Endothelial cell of umbilical vein (primary cell): ENCODE measurements around the gene DISP3. TPM values are rescaled to one million over a fixed set of nuclear protein-coding genes. Genes with fewer than 3 reads are reported as not detected.

Source experiments
- BruUV-seq: library from RNA; stranded (reverse); fragments of 400-500 nt; replicated peaks from 2 replicates; lab custom pipeline; 2021; lab: Mats Ljungman, UMichigan
- CTCF ChIA-PET: fragments of 300-600, 350-600 bp; sonication (Branson Sonifier 250); formaldehyde crosslinking; loops from one replicate; lab custom pipeline; 2021; ENCODE audit warnings: antibody characterized with exemption, inconsistent platforms; lab: Charles Lee
- POLR2A ChIA-PET: fragments of 300-600, 350-600 bp; sonication (Branson Sonifier 250); formaldehyde crosslinking; loops from one replicate; lab custom pipeline; 2021; ENCODE audit warnings: antibody characterized with exemption, inconsistent platforms; lab: Charles Lee
- DNase-seq: peaks from one replicate; pipeline ENCODE4 v3.0.0-alpha.2; 2011; ENCODE audit warnings: low read depth, low spot score
- FAIRE-seq: peaks from 2 replicates; lab custom pipeline; 2011; peaks lifted over from hg19 to GRCh38; lab: Jason Lieb, UNC
- H2AFZ ChIP-seq: 2 replicates; pipeline ENCODE4 v1.6.0; 2012; ENCODE audit warnings: low read depth, low read length, control low read depth, inconsistent platforms
- H3K27ac ChIP-seq: 2 replicates; pipeline ENCODE4 v1.5.1; 2011; ENCODE audit warnings: low read depth, mild to moderate bottlenecking, control low read depth, low read length, moderate library complexity; ENCODE audit not compliant: insufficient read depth
- H3K27me3 ChIP-seq, 2 experiments: 2 replicates each; pipeline versions ENCODE4 v1.6.0 to v1.6.1; 2011; ENCODE audit warnings: low read length in 2 of 2, mixed read lengths in 1 of 2; ENCODE audit not compliant: control insufficient read depth in 2 of 2, insufficient read depth in 2 of 2
- H3K36me3 ChIP-seq, 2 experiments: 2 replicates in 1 of 2; 3 replicates in 1 of 2; pipeline ENCODE4 v1.5.1; 2011; ENCODE audit warnings: low read length in 2 of 2, mild to moderate bottlenecking in 1 of 2, moderate library complexity in 1 of 2; ENCODE audit not compliant: control insufficient read depth in 2 of 2, insufficient read depth in 2 of 2; ENCODE audit errors: extremely low read depth in 1 of 2
- H3K4me1 ChIP-seq: 3 replicates; pipeline ENCODE4 v1.5.1; 2011; ENCODE audit warnings: mild to moderate bottlenecking, low read length; ENCODE audit not compliant: control insufficient read depth, insufficient read depth; ENCODE audit errors: extremely low read depth
- H3K4me2 ChIP-seq: 2 replicates; pipeline ENCODE4 v1.6.1; 2011; ENCODE audit warnings: low read length, control low read depth, mixed read lengths; ENCODE audit not compliant: insufficient read depth
- H3K4me3 ChIP-seq, 3 experiments: fragments of 200-600 bp in 1 of 3; sonication (generic), shearing (Covaris generic) in 1 of 3; replicated peaks in 1 of 3; 2 replicates each; pipeline ENCODE4 v1.5.1; 2011 to 2016; ENCODE audit warnings: control low read depth in 3 of 3, low read length in 3 of 3, mild to moderate bottlenecking in 2 of 3, inconsistent platforms in 1 of 3, low read depth in 1 of 3, moderate library complexity in 1 of 3; ENCODE audit not compliant: insufficient read depth in 1 of 3
- H3K79me2 ChIP-seq: 2 replicates; pipeline ENCODE4 v1.6.0; 2012; ENCODE audit warnings: low read length, inconsistent platforms; ENCODE audit not compliant: control insufficient read depth, insufficient read depth
- H3K9ac ChIP-seq: replicated peaks from 2 replicates; pipeline ENCODE3; 2011; ENCODE audit warnings: low read length, control low read depth; ENCODE audit not compliant: insufficient read depth; ENCODE audit errors: extremely low read depth
- H3K9me1 ChIP-seq: replicated peaks from 3 replicates; pipeline ENCODE4 v1.6.0; 2011; ENCODE audit warnings: mild to moderate bottlenecking, low read length; ENCODE audit not compliant: control insufficient read depth, insufficient read depth; ENCODE audit errors: extremely low read depth
- H3K9me3 ChIP-seq: replicated peaks from 2 replicates; pipeline ENCODE4 v1.5.1; 2012; ENCODE audit warnings: low read length, inconsistent platforms; ENCODE audit not compliant: control insufficient read depth, insufficient read depth
- H4K20me1 ChIP-seq: replicated peaks from 2 replicates; pipeline ENCODE3; 2011; ENCODE audit warnings: mild to moderate bottlenecking, low read length; ENCODE audit not compliant: control insufficient read depth, insufficient read depth; ENCODE audit errors: extremely low read depth
- EZH2 ChIP-seq: IDR thresholded peaks from 2 replicates; pipeline ENCODE4 v1.6.1; 2012; ENCODE audit warnings: borderline replicate concordance, low read depth, mild to moderate bottlenecking, moderate library complexity, low read length, inconsistent platforms; ENCODE audit not compliant: severe bottlenecking
- FOS ChIP-seq: IDR thresholded peaks from 2 replicates; pipeline ENCODE4 v1.6.1; 2011; ENCODE audit warnings: mild to moderate bottlenecking, low read length, moderate library complexity, borderline replicate concordance; ENCODE audit not compliant: insufficient read depth
- GATA2 ChIP-seq: IDR thresholded peaks from 2 replicates; pipeline ENCODE4 v1.7.0; 2011; ENCODE audit warnings: low read depth, mild to moderate bottlenecking, moderate library complexity, mixed read lengths, low read length; ENCODE audit not compliant: insufficient read length, insufficient read depth
- JUN ChIP-seq: IDR thresholded peaks from 2 replicates; pipeline ENCODE4 v1.6.1; 2011; ENCODE audit warnings: borderline replicate concordance, low read depth; ENCODE audit not compliant: insufficient read length, insufficient read depth
- MYC ChIP-seq: IDR thresholded peaks from one replicate; pipeline ENCODE4 v1.6.1; 2011; ENCODE audit warnings: mild to moderate bottlenecking, low read depth, low read length
- POLR2A ChIP-seq: IDR thresholded peaks from 2 replicates; pipeline ENCODE4 v1.6.1; 2012; ENCODE audit warnings: low read depth, mild to moderate bottlenecking, control low read depth, low read length
- POLR2AphosphoS5 ChIP-seq: IDR thresholded peaks from 2 replicates; pipeline ENCODE4 v1.6.1; 2012; ENCODE audit warnings: low read depth, mild to moderate bottlenecking, control low read depth, low read length, moderate library complexity; ENCODE audit not compliant: insufficient read depth
- dilution Hi-C: fragments of 300-500 bp; cut with MboI; formaldehyde crosslinking; loops from one replicate; pipeline ENCODE4 v1.15.0; 2019; ENCODE audit warnings: low sequenced_read_pairs; ENCODE audit not compliant: extremely low pct_ligation_motif_present
- intact Hi-C: fragments of 100-400 bp; cut with micrococcal nuclease; formaldehyde crosslinking; loops from one replicate; pipeline ENCODE4 v1.10.0; 2022
- polyA plus RNA-seq, 4 experiments: library from polyadenylated mRNA; depleted of rRNA in 3 of 4; stranded (reverse) in 3 of 4; unstranded in 1 of 4; fragments of >200 nt; gene quantifications; 2 replicates each; pipeline versions ENCODE4 v1.2.1 to v1.2.3, GENCODE V29; 2011 to 2012; ENCODE audit warnings: missing spikeins in 1 of 4
- total RNA-seq: library from RNA; stranded (reverse); gene quantifications from 2 replicates; pipeline ENCODE4 v1.2.3, GENCODE V29; 2021
- TF ChIP-seq, protein P1 (sequence below): IDR thresholded peaks from 2 replicates; pipeline ENCODE4 v1.6.1; 2011; ENCODE audit not compliant: insufficient read depth, insufficient read length
- TF ChIP-seq, protein P2 (sequence below), 2 donors: IDR thresholded peaks; 1 replicate in 1 of 2; 2 replicates in 1 of 2; pipeline ENCODE4 v1.5.1; 2011; ENCODE audit warnings: low read length in 2 of 2, mild to moderate bottlenecking in 2 of 2, moderate library complexity in 2 of 2, control low read depth in 1 of 2, inconsistent platforms in 1 of 2, low read depth in 1 of 2; ENCODE audit not compliant: insufficient read depth in 1 of 2; ENCODE audit errors: extremely low read depth in 1 of 2

DISP3 gene
- total and polyA plus RNA-seq, 2 donors (not counting 3 experiments of a cell fraction or from before 2014, with no cell fraction given): 0.26 to 0.49 TPM

DNA sequence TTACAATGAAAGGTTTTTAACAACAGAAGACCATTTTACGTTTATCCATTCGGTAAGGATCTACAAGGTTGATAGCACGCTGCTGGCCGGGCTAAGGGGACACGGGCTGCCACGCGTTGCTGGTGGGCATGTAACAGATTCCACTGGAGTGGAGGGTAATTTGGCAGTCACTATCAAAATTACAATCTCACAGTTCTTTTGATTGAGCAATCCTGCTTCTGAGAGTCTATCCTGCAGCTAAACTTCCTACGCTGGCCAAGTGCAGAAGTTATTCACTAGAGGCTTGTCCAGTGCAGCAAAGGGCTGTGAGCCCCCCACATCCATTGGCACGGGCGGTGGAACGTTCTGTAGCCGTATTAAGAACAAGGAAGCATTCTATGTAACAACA lies 61.8 kb downstream of the DISP3 start:
- Histone ChIP-seq H2AFZ (no peak overlapping the region), H3K79me2 (no peaks in the 10 kb centered on the region), H3K4me1 (no peaks in the 10 kb centered on the region), H3K4me2 (no peak overlapping the region), H3K27me3 (no peaks in the 10 kb centered on the region), H3K9me3 (no peaks in the 10 kb centered on the region), H3K36me3 (no peaks in the 10 kb centered on the region), H3K9me1 (no peaks in the 10 kb centered on the region), H3K27ac (no peak overlapping the region), H3K4me3 (no peak overlapping the region), H4K20me1 (no peaks in the 10 kb centered on the region), H3K9ac (no peak overlapping the region)
- TF ChIP-seq, protein P1, sequence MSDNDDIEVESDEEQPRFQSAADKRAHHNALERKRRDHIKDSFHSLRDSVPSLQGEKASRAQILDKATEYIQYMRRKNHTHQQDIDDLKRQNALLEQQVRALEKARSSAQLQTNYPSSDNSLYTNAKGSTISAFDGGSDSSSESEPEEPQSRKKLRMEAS: no peak
- no peak for TF ChIP-seq POLR2A
- TF ChIP-seq EZH2: no peak
- no peak for TF ChIP-seq JUN
- no peak for TF ChIP-seq MYC
- TF ChIP-seq, protein P2, sequence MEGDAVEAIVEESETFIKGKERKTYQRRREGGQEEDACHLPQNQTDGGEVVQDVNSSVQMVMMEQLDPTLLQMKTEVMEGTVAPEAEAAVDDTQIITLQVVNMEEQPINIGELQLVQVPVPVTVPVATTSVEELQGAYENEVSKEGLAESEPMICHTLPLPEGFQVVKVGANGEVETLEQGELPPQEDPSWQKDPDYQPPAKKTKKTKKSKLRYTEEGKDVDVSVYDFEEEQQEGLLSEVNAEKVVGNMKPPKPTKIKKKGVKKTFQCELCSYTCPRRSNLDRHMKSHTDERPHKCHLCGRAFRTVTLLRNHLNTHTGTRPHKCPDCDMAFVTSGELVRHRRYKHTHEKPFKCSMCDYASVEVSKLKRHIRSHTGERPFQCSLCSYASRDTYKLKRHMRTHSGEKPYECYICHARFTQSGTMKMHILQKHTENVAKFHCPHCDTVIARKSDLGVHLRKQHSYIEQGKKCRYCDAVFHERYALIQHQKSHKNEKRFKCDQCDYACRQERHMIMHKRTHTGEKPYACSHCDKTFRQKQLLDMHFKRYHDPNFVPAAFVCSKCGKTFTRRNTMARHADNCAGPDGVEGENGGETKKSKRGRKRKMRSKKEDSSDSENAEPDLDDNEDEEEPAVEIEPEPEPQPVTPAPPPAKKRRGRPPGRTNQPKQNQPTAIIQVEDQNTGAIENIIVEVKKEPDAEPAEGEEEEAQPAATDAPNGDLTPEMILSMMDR (IDR thresholded peaks at IDR 0.05; ENCODE audit: extremely low read depth in 1 of 2, insufficient read depth in 1 of 2, low read depth in 1 of 2, low read length in 2 of 2): no peak
- TF ChIP-seq GATA2: no peak
- no peak for TF ChIP-seq POLR2AphosphoS5
- no peak for TF ChIP-seq FOS
- BruUV-seq: no TSS peak
- DNase-seq (no peak), FAIRE-seq (no peak)
- ChIA-PET POLR2A (no interaction called here), CTCF (no interaction called here)
- intact Hi-C loops (no loop called here), dilution Hi-C loops (no loop called here)
